H1 (cell line): ENCODE measurements around the gene ELOA. TPM values are rescaled to one million over a fixed set of nuclear protein-coding genes. Genes with fewer than 3 reads are reported as not detected.
A peak's percentile ranks its signal among the peaks of the same experiment; 100 is the strongest.

Experiments used
- CTCF ChIA-PET: fragments of 300-600 bp; sonication (Branson Sonifier 250); formaldehyde crosslinking; loops from one replicate; lab custom pipeline; 2021; ENCODE audit not compliant: partially characterized antibody; lab: Charles Lee
- POLR2A ChIA-PET: fragments of 300-600 bp; sonication (Branson Sonifier 250); formaldehyde crosslinking; loops from one replicate; lab custom pipeline; 2021; ENCODE audit warnings: inconsistent platforms; ENCODE audit not compliant: partially characterized antibody; lab: Charles Lee
- DNase-seq, 2 experiments: peaks; one replicate each; pipeline versions ENCODE4 v3.0.0 to v3.0.0-alpha.2; 2010 to 2022; ENCODE audit warnings: low spot score in 2 of 2, low read depth in 1 of 2, mixed read lengths in 1 of 2
- FAIRE-seq: peaks from 2 replicates; lab custom pipeline; 2011; peaks lifted over from hg19 to GRCh38; lab: Jason Lieb, UNC
- H2AFZ ChIP-seq: 2 replicates; pipeline ENCODE4 v1.8.1; 2012; ENCODE audit warnings: low read length, inconsistent platforms
- H2AK5ac ChIP-seq: 2 replicates; pipeline ENCODE4 v1.6.1; 2013; ENCODE audit warnings: low read depth, low read length
- H2BK120ac ChIP-seq: replicated peaks from 2 replicates; pipeline ENCODE3; 2013; ENCODE audit warnings: low read depth, low read length, inconsistent platforms
- H2BK12ac ChIP-seq: 2 replicates; pipeline ENCODE4 v1.6.1; 2013; ENCODE audit warnings: low read depth, low read length
- H2BK15ac ChIP-seq: 2 replicates; pipeline ENCODE4 v1.6.1; 2013; ENCODE audit warnings: low read length
- H2BK20ac ChIP-seq: 2 replicates; pipeline ENCODE4 v1.6.1; 2013; ENCODE audit warnings: low read length
- H2BK5ac ChIP-seq: 2 replicates; pipeline ENCODE4 v1.6.1; 2013; ENCODE audit warnings: low read depth, low read length
- H3K14ac ChIP-seq: 2 replicates; pipeline ENCODE4 v1.6.1; 2013; ENCODE audit warnings: inconsistent platforms; ENCODE audit not compliant: insufficient read length
- H3K18ac ChIP-seq: 2 replicates; pipeline ENCODE4 v1.6.1; 2013; ENCODE audit warnings: low read length; ENCODE audit errors: extremely low read depth
- H3K23ac ChIP-seq: 2 replicates; pipeline ENCODE4 v1.6.1; 2013; ENCODE audit warnings: inconsistent platforms; ENCODE audit not compliant: insufficient read length
- H3K23me2 ChIP-seq: 2 replicates; pipeline ENCODE4 v1.6.1; 2013; ENCODE audit warnings: low read depth, low read length
- H3K27ac ChIP-seq: 2 replicates; pipeline ENCODE4 v1.6.1; 2011; ENCODE audit warnings: low read depth, low read length, inconsistent platforms
- H3K27me3 ChIP-seq, 4 experiments: replicated peaks in 1 of 4; 1 replicate in 1 of 4; 2 replicates in 3 of 4; pipeline versions ENCODE4 v1.6.1 to v1.8.1; 2011 to 2013; ENCODE audit warnings: low read length in 3 of 4, mild to moderate bottlenecking in 3 of 4, inconsistent platforms in 2 of 4, mixed read lengths in 2 of 4, moderate library complexity in 1 of 4; ENCODE audit not compliant: control insufficient read depth in 3 of 4, insufficient read depth in 3 of 4; ENCODE audit errors: extremely low read depth in 1 of 4
- H3K36me3 ChIP-seq, 4 experiments: 2 replicates each; pipeline versions ENCODE4 v1.6.1 to v1.8.1; 2011 to 2013; ENCODE audit warnings: mild to moderate bottlenecking in 4 of 4, low read length in 3 of 4, moderate library complexity in 2 of 4, control low read depth in 1 of 4, inconsistent platforms in 1 of 4; ENCODE audit not compliant: insufficient read depth in 4 of 4, control insufficient read depth in 2 of 4
- H3K4ac ChIP-seq: replicated peaks from 2 replicates; pipeline ENCODE3; 2013; ENCODE audit warnings: low read length, low read depth, mixed read lengths, inconsistent platforms; ENCODE audit not compliant: insufficient read length
- H3K4me1 ChIP-seq, 4 experiments: replicated peaks in 1 of 4; 1 replicate in 1 of 4; 2 replicates in 3 of 4; pipeline versions ENCODE4 v1.6.1 to v1.8.1; 2011 to 2013; ENCODE audit warnings: low read length in 3 of 4, inconsistent platforms in 2 of 4, mixed read lengths in 1 of 4; ENCODE audit not compliant: insufficient read depth in 4 of 4, control insufficient read depth in 3 of 4
- H3K4me2 ChIP-seq, 2 experiments: 2 replicates each; pipeline versions ENCODE4 v1.6.1 to v1.8.1; 2011 to 2013; ENCODE audit warnings: low read depth in 2 of 2, low read length in 2 of 2, control low read depth in 1 of 2, inconsistent platforms in 1 of 2, mild to moderate bottlenecking in 1 of 2; ENCODE audit not compliant: insufficient read depth in 1 of 2
- H3K4me3 ChIP-seq, 4 experiments: fragments of 200-600, 300-600 bp in 1 of 4; sonication (generic), shearing (Covaris generic), sonication (Bioruptor Twin) in 1 of 4; 2 replicates each; pipeline versions ENCODE4 v1.5.1 to v1.8.1; 2011 to 2016; ENCODE audit warnings: low read length in 4 of 4, low read depth in 3 of 4, control low read depth in 2 of 4, inconsistent platforms in 2 of 4, mild to moderate bottlenecking in 2 of 4, mixed read lengths in 1 of 4, moderate library complexity in 1 of 4; ENCODE audit not compliant: insufficient read depth in 2 of 4; ENCODE audit errors: extremely low read depth in 1 of 4
- H3K56ac ChIP-seq: replicated peaks from 2 replicates; pipeline ENCODE3; 2013; ENCODE audit warnings: low read depth, mild to moderate bottlenecking, mixed read lengths, low read length, inconsistent platforms; ENCODE audit not compliant: insufficient read length
- H3K79me1 ChIP-seq: 2 replicates; pipeline ENCODE4 v1.6.1; 2013; ENCODE audit warnings: low read depth, low read length, control low read depth
- H3K79me2 ChIP-seq, 2 experiments: 2 replicates each; pipeline versions ENCODE4 v1.6.1 to v1.8.1; 2012 to 2013; ENCODE audit warnings: low read length in 2 of 2, mild to moderate bottlenecking in 2 of 2, inconsistent platforms in 1 of 2; ENCODE audit not compliant: insufficient read depth in 2 of 2, control insufficient read depth in 1 of 2
- H3K9ac ChIP-seq, 4 experiments: replicated peaks in 1 of 4; 1 replicate in 1 of 4; 2 replicates in 3 of 4; pipeline versions ENCODE4 v1.6.1 to v1.8.1; 2011 to 2013; ENCODE audit warnings: low read depth in 3 of 4, low read length in 3 of 4, control low read depth in 2 of 4, mild to moderate bottlenecking in 2 of 4, moderate library complexity in 2 of 4, inconsistent platforms in 1 of 4; ENCODE audit errors: extremely low read depth in 1 of 4
- H3K9me3 ChIP-seq, 2 experiments: 2 replicates each; pipeline versions ENCODE4 v1.6.1 to v1.8.1; 2012 to 2013; ENCODE audit warnings: mild to moderate bottlenecking in 2 of 2, moderate library complexity in 2 of 2, control low read depth in 1 of 2, inconsistent platforms in 1 of 2, low read depth in 1 of 2, low read length in 1 of 2, mixed read lengths in 1 of 2; ENCODE audit not compliant: insufficient read depth in 2 of 2
- H4K20me1 ChIP-seq, 2 experiments: replicated peaks in 1 of 2; 2 replicates each; pipeline versions ENCODE3 to v1.8.1; 2011 to 2013; ENCODE audit warnings: inconsistent platforms in 2 of 2, low read length in 2 of 2, mild to moderate bottlenecking in 1 of 2; ENCODE audit not compliant: insufficient read depth in 2 of 2, control insufficient read depth in 1 of 2
- H4K5ac ChIP-seq: 2 replicates; pipeline ENCODE4 v1.6.1; 2013; ENCODE audit warnings: low read length, low read depth, mixed read lengths, inconsistent platforms; ENCODE audit not compliant: insufficient read length
- H4K8ac ChIP-seq: 2 replicates; pipeline ENCODE4 v1.8.0; 2013; ENCODE audit warnings: mild to moderate bottlenecking, moderate library complexity, low read length, inconsistent platforms; ENCODE audit not compliant: insufficient read depth; ENCODE audit errors: extremely low read depth
- H4K91ac ChIP-seq: replicated peaks from 2 replicates; pipeline ENCODE3; 2013; ENCODE audit warnings: low read length, mixed read lengths, inconsistent platforms; ENCODE audit not compliant: insufficient read length
- NANOG ChIP-seq: IDR thresholded peaks from 2 replicates; pipeline ENCODE4 v1.6.1; 2011; ENCODE audit warnings: low read length, low read depth, mild to moderate bottlenecking, inconsistent platforms; ENCODE audit not compliant: insufficient read depth, poor library complexity, severe bottlenecking
- POLR2AphosphoS5 ChIP-seq: IDR thresholded peaks from 2 replicates; pipeline ENCODE4 v1.6.1; 2011; ENCODE audit warnings: low read depth, low read length
- SP2 ChIP-seq: IDR thresholded peaks from 2 replicates; pipeline ENCODE4 v1.6.1; 2012; ENCODE audit warnings: mild to moderate bottlenecking, low read length, inconsistent platforms
- ZNF274 ChIP-seq: IDR thresholded peaks from 2 replicates; pipeline ENCODE4 v1.7.0; 2012; ENCODE audit warnings: low read length, borderline replicate concordance; ENCODE audit errors: extremely low read depth
- WGBS, 2 experiments: shearing (Covaris generic) in 1 of 2; methylation state at CpG; one replicate each; pipeline versions ENCODE4 v1.1.6 to v1.1.7; 2013 to 2015; ENCODE audit warnings: low lambda C conversion rate in 2 of 2, mixed read lengths in 2 of 2, inconsistent platforms in 1 of 2, low coverage in 1 of 2, missing lambda C conversion rate in 1 of 2; ENCODE audit not compliant: insufficient replicate concordance in 2 of 2, insufficient coverage in 1 of 2, insufficient read length in 1 of 2; ENCODE audit errors: extremely low coverage in 1 of 2, missing lambda C conversion rate in 1 of 2; 5-methylcytosine and 5-hydroxymethylcytosine counted together
- polyA plus RNA-seq, 7 experiments: library from polyadenylated mRNA; depleted of rRNA in 3 of 7; stranded (reverse) in 5 of 7; unstranded in 2 of 7; fragments of >200 nt in 5 of 7; fragments of 200-250 nt in 2 of 7; gene quantifications; 1 replicate in 5 of 7; 2 replicates in 1 of 7; 4 replicates in 1 of 7; pipeline versions ENCODE4 v1.2.1 to v1.2.3, GENCODE V29; 2011 to 2013; ENCODE audit warnings: missing spikeins in 2 of 7, mixed read lengths in 2 of 7
- total RNA-seq: library from RNA; stranded (reverse); fragmentation: NEBNext Ultra II Directional; extraction: Animal tissue kit (Norgen Biotek cat#: 25700); gene quantifications from 2 replicates; pipeline ENCODE4 v1.2.1, GENCODE V29; 2021
- TF ChIP-seq, protein P1 (sequence below): IDR thresholded peaks from 2 replicates; pipeline ENCODE4 v1.6.1; 2012; ENCODE audit warnings: low read length, inconsistent platforms

ELOA gene
- total and polyA plus RNA-seq, 2 of the 8 experiments (the other 6 are each of a cell fraction or from before 2014, with no cell fraction given) = 15.7 to 61.1 TPM

- Histone ChIP-seq H3K4me3 (0 out of 8 replicates have a peak overlapping the region, but pooled peaks of 1 of the 4 experiments have one; percentile 85), H4K8ac (no peak overlapping the region), H3K23me2 (peaks cover 11% of the 10 kb centered on the region; the same call in 1 of the 2 replicates), H3K9ac (peak overlapping the region in 1 of 4 experiments; percentile 18; a peak in 2 of 7 replicates), H2BK5ac (no peak overlapping the region), H3K9me3 (no peaks in the 10 kb centered on the region), H3K79me2 (peaks cover 42 to 89% of the 10 kb centered on the region in 2 experiments), H3K23ac (no peak overlapping the region), H3K56ac (no peak overlapping the region), H3K36me3 (peaks cover 46 to 85% (median 77%) of the 10 kb centered on the region in 4 experiments), H2AK5ac (no peak overlapping the region), H2BK20ac (no peak overlapping the region), H4K91ac (no peak overlapping the region), H3K18ac (no peak overlapping the region), H3K27me3 (no peaks in the 10 kb centered on the region), H2BK15ac (no peak overlapping the region), H4K5ac (no peak overlapping the region), H4K20me1 (peaks cover 43 to 44% of the 10 kb centered on the region in 2 experiments), H3K27ac (no peak overlapping the region), H2AFZ (no peak overlapping the region), H3K14ac (no peak overlapping the region), H3K79me1 (peaks cover 8% of the 10 kb centered on the region), H3K4me2 (peak overlapping the region in 1 of 2 experiments; percentile 15; a peak in 1 of 4 replicates), H2BK120ac (no peak overlapping the region), H3K4me1 (peaks cover 0 to 13% (median 6%) of the 10 kb centered on the region in 4 experiments; a peak in 4 of 7 replicates), H3K4ac (no peak overlapping the region), H2BK12ac (no peak overlapping the region)
- ChIA-PET POLR2A (interaction anchor here (0.7 to 12.3 kb wide), 26 partner anchors 8 to 212 kb away, joined by 3 to 190 read pairs (median 4); partner anchors contain the start of genes ASAP3 and ELOA), CTCF (interaction anchor here (0.7 to 1.6 kb wide), 8 partner anchors 19 to 151 kb away, joined by 3 to 4 read pairs (median 3); no protein-coding TSS in a partner anchor)
- FAIRE-seq (no peak), DNase-seq (no peak)
- TF ChIP-seq POLR2AphosphoS5 (peak; percentile 64; the same call in 1 of the 2 replicates), ZNF274 (no peak), SP2 (no peak), NANOG (no peak)
- TF ChIP-seq, protein P1, sequence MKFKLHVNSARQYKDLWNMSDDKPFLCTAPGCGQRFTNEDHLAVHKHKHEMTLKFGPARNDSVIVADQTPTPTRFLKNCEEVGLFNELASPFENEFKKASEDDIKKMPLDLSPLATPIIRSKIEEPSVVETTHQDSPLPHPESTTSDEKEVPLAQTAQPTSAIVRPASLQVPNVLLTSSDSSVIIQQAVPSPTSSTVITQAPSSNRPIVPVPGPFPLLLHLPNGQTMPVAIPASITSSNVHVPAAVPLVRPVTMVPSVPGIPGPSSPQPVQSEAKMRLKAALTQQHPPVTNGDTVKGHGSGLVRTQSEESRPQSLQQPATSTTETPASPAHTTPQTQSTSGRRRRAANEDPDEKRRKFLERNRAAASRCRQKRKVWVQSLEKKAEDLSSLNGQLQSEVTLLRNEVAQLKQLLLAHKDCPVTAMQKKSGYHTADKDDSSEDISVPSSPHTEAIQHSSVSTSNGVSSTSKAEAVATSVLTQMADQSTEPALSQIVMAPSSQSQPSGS = no peak
- 94% methylated on average over 3 of the region's 3 CpGs; no CpG with 5 or more reads in 1 of the 2 experiments for WGBS, 2 experiments
Measured at GRCh38 chr1:23695667-23696066, 47.6 kb upstream of the ELOA start.
